Stimulated activated CD8-positive, alpha-beta memory T cell treated with anti-CD3 and anti-CD28 coated beads, Interleukin-4, amount 100 ng/mL, for 1 hour (primary cell): ENCODE results near the gene LRRN2.
"Not testable (repeated sequence)": the region's sequence is repeated elsewhere in the genome, so short reads cannot be mapped to it uniquely, and the experiment has no call there.

Experiments used
- DNase-seq, 2 donors: peaks; one replicate each; pipeline ENCODE4 v3.0.0-alpha.2; 2020; ENCODE audit warnings: low read depth in 2 of 2, low spot score in 1 of 2

Gene LRRN2

GRCh38 chr1:204685236-204686006, at the start of gene LRRN2:
Gene LRRN2 (minus strand): TSS chr1:204685738. CDS start chr1:204619992, 65,746 bp downstream.
- no peak for DNase-seq

- no peak for DNase-seq
Measured at GRCh38 chr1:204735042-204735441, 49.5 kb upstream of the LRRN2 start.

GRCh38 chr1:204733869-204734596, 48.5 kb upstream of the LRRN2 start:
- no peak for DNase-seq

- no peak for DNase-seq
Measured at GRCh38 chr1:204733289-204733688, 47.8 kb upstream of the LRRN2 start.

- DNase-seq = no peak
Measured at GRCh38 chr1:204731985-204732575, 46.5 kb upstream of the LRRN2 start.

GRCh38 chr1:204731509-204731908, 46.0 kb upstream of the LRRN2 start:
- no peak for DNase-seq

GRCh38 chr1:204730826-204731459, 45.4 kb upstream of the LRRN2 start:
- DNase-seq = no peak

GRCh38 chr1:204729516-204729915, 44.0 kb upstream of the LRRN2 start:
- no peak for DNase-seq

- DNase-seq = no peak
Measured at GRCh38 chr1:204728456-204728855, 42.9 kb upstream of the LRRN2 start.

- no peak for DNase-seq
Measured at GRCh38 chr1:204728045-204728444, 42.5 kb upstream of the LRRN2 start.

GRCh38 chr1:204727438-204727837, 41.9 kb upstream of the LRRN2 start:
- DNase-seq = not testable (repeated sequence)

GRCh38 chr1:204726478-204726877, 40.9 kb upstream of the LRRN2 start:
- no peak for DNase-seq

GRCh38 chr1:204725821-204726448, 40.4 kb upstream of the LRRN2 start:
- no peak for DNase-seq

- no peak for DNase-seq
Measured at GRCh38 chr1:204723131-204723787, 37.7 kb upstream of the LRRN2 start.

GRCh38 chr1:204721373-204722055, 36.0 kb upstream of the LRRN2 start:
- DNase-seq = no peak

GRCh38 chr1:204716660-204717059, 31.1 kb upstream of the LRRN2 start:
- DNase-seq = no peak

- DNase-seq = no peak
Measured at GRCh38 chr1:204714861-204715511, 29.4 kb upstream of the LRRN2 start.

- DNase-seq = no peak
Measured at GRCh38 chr1:204714194-204714860, 28.8 kb upstream of the LRRN2 start.

GRCh38 chr1:204713541-204713940, 28.0 kb upstream of the LRRN2 start:
- DNase-seq = no peak
